Smooth muscle cell (in vitro differentiated cells): ENCODE results near the gene PPP2R5C. TPM values are rescaled to one million over a fixed set of nuclear protein-coding genes. Genes with fewer than 3 reads are reported as not detected.
A peak's percentile ranks its signal among the peaks of the same experiment; 100 is the strongest.
"Not testable (repeated sequence)": the region's sequence is repeated elsewhere in the genome, so short reads cannot be mapped to it uniquely, and the experiment has no call there.

ENCODE experiments used
- DNase-seq: peaks from one replicate; lab custom pipeline; 2025; ENCODE audit not compliant: unreplicated experiment; lab: John Stamatoyannopoulos, UW
- H2AFZ ChIP-seq: fragments of 200-600 bp; sonication (generic); 2 replicates; pipeline ENCODE4 v1.6.0; 2016; ENCODE audit warnings: antibody characterized with exemption, low read depth, mild to moderate bottlenecking
- H3F3A ChIP-seq: fragments of 200-600 bp; sonication (generic); 2 replicates; pipeline ENCODE4 v1.6.0; 2017; ENCODE audit warnings: antibody characterized with exemption, low read depth
- H3K27ac ChIP-seq: fragments of 200-600 bp; sonication (generic); 2 replicates; pipeline ENCODE4 v1.5.1; 2016; ENCODE audit warnings: low read depth, mild to moderate bottlenecking
- H3K27me3 ChIP-seq: fragments of 200-600 bp; sonication (generic); 2 replicates; pipeline ENCODE4 v1.6.1; 2016; ENCODE audit warnings: low read depth, mild to moderate bottlenecking
- H3K36me3 ChIP-seq: fragments of 200-600 bp; sonication (generic); 2 replicates; pipeline ENCODE4 v1.5.1; 2016; ENCODE audit warnings: low read depth
- H3K4me1 ChIP-seq: fragments of 200-600 bp; sonication (generic); 2 replicates; pipeline ENCODE4 v1.5.1; 2016; ENCODE audit warnings: low read depth
- H3K4me2 ChIP-seq: fragments of 200-600 bp; sonication (generic); 2 replicates; pipeline ENCODE4 v1.6.0; 2016; ENCODE audit warnings: mild to moderate bottlenecking
- H3K4me3 ChIP-seq: fragments of 200-600 bp; sonication (generic); 2 replicates; pipeline ENCODE4 v1.5.1; 2016; ENCODE audit warnings: mild to moderate bottlenecking
- H3K79me2 ChIP-seq: fragments of 200-600 bp; sonication (generic); 2 replicates; pipeline ENCODE4 v1.6.0; 2016; ENCODE audit warnings: low read depth, mild to moderate bottlenecking
- H3K9ac ChIP-seq: fragments of 200-600 bp; sonication (generic); 2 replicates; pipeline ENCODE4 v1.6.0; 2016; ENCODE audit warnings: low read depth
- H3K9me3 ChIP-seq: fragments of 200-600 bp; sonication (generic); replicated peaks from 2 replicates; pipeline ENCODE4 v1.5.1; 2016; ENCODE audit warnings: low read depth
- H4K20me1 ChIP-seq: fragments of 200-600 bp; sonication (generic); 2 replicates; pipeline ENCODE4 v1.6.0; 2016; ENCODE audit warnings: low read depth
- WGBS: methylation state at CpG from one replicate; pipeline ENCODE4 v1.1.7; 2016; ENCODE audit warnings: low lambda C conversion rate; 5-methylcytosine and 5-hydroxymethylcytosine counted together
- polyA plus RNA-seq: library from polyadenylated mRNA; unstranded; fragments of >200 nt; fragmentation: Nextera tagmentation; extraction: Ambion mirVana; gene quantifications from 2 replicates; pipeline ENCODE4 v1.2.1, GENCODE V29; 2016
- total RNA-seq: library from RNA; depleted of rRNA; stranded (reverse); fragments of >200 nt; gene quantifications from 2 replicates; pipeline ENCODE4 v1.2.3, GENCODE V29; 2014
- TF ChIP-seq, protein P1 (sequence below): fragments of 200-600 bp; sonication (generic); IDR thresholded peaks from 2 replicates; pipeline ENCODE4 v1.5.1; 2017; ENCODE audit warnings: borderline replicate concordance, mild to moderate bottlenecking, antibody characterized with exemption; ENCODE audit not compliant: insufficient read depth, poor library complexity, severe bottlenecking

PPP2R5C gene
- total and polyA plus RNA-seq, 2 experiments from 2014 or later, result 63.6 to 92.7 TPM

GRCh38 chr14:101728367-101728742, 33.2 kb upstream of the PPP2R5C start:
- Histone ChIP-seq H3K27me3 (no peaks in the 10 kb centered on the region), H4K20me1 (no peaks in the 10 kb centered on the region), H3K9ac (no peak overlapping the region), H3K27ac (no peak overlapping the region), H3K36me3 (no peaks in the 10 kb centered on the region), H3K4me3 (no peak overlapping the region), H3K79me2 (no peaks in the 10 kb centered on the region), H3K9me3 (no peaks in the 10 kb centered on the region), H3F3A (peaks cover 4% of the 10 kb centered on the region), H3K4me2 (no peak overlapping the region), H3K4me1 (peaks cover 8% of the 10 kb centered on the region), H2AFZ (no peak overlapping the region)
- TF ChIP-seq, protein P1, sequence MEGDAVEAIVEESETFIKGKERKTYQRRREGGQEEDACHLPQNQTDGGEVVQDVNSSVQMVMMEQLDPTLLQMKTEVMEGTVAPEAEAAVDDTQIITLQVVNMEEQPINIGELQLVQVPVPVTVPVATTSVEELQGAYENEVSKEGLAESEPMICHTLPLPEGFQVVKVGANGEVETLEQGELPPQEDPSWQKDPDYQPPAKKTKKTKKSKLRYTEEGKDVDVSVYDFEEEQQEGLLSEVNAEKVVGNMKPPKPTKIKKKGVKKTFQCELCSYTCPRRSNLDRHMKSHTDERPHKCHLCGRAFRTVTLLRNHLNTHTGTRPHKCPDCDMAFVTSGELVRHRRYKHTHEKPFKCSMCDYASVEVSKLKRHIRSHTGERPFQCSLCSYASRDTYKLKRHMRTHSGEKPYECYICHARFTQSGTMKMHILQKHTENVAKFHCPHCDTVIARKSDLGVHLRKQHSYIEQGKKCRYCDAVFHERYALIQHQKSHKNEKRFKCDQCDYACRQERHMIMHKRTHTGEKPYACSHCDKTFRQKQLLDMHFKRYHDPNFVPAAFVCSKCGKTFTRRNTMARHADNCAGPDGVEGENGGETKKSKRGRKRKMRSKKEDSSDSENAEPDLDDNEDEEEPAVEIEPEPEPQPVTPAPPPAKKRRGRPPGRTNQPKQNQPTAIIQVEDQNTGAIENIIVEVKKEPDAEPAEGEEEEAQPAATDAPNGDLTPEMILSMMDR, result no peak
- WGBS, result 93% methylated on average over 10 of the region's 10 CpGs
- no peak for DNase-seq

GRCh38 chr14:101729382-101729781, 32.1 kb upstream of the PPP2R5C start:
- Histone ChIP-seq H3K36me3 (no peaks in the 10 kb centered on the region), H3K79me2 (no peaks in the 10 kb centered on the region), H3K27me3 (no peaks in the 10 kb centered on the region), H3K9ac (no peak overlapping the region), H3K4me2 (no peak overlapping the region), H4K20me1 (no peaks in the 10 kb centered on the region), H3K4me1 (peaks cover 8% of the 10 kb centered on the region), H3K27ac (no peak overlapping the region), H2AFZ (no peak overlapping the region), H3F3A (peaks cover 4% of the 10 kb centered on the region), H3K4me3 (no peak overlapping the region), H3K9me3 (no peaks in the 10 kb centered on the region)
- TF ChIP-seq, protein P1, result no peak
- no peak for DNase-seq
- WGBS, result 97% methylated on average over 6 of the region's 6 CpGs

DNA sequence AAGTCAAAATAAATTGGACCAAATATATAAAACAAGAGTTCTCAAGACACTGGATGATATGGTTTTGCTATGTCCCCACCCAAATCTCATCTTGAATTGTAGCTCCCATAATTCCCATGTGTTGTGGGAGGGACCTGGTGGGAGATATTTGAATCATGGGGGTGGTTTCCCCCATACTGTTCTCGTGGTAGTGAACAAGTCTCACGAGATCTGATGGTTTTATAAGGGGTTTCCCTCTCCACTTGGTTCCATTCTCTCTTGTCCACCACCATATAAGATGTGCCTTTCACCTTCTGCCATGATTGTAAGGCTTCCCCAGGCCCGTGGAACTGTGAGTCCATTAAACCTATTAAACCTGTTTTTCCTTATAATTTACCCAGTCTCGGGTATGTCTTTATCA, 31.4 kb upstream of the PPP2R5C start:
- 86% methylated on average over 4 of the region's 4 CpGs for WGBS
- H3K9ac ChIP-seq, H3K4me1 ChIP-seq, H3K4me2 ChIP-seq, H3K27me3 ChIP-seq, DNase-seq, H3K36me3 ChIP-seq, H2AFZ ChIP-seq, H3K9me3 ChIP-seq, H3F3A ChIP-seq, H3K79me2 ChIP-seq, H3K27ac ChIP-seq, H3K4me3 ChIP-seq, H4K20me1 ChIP-seq: not testable (repeated sequence)

GRCh38 chr14:101730626-101731186, 30.8 kb upstream of the PPP2R5C start:
- H4K20me1 ChIP-seq, result no peaks in the 10 kb centered on the region
- peak overlapping the region; percentile 14 for H3K4me2 ChIP-seq
- H3F3A ChIP-seq, result no peaks in the 10 kb centered on the region
- H3K36me3 ChIP-seq, result no peaks in the 10 kb centered on the region
- DNase-seq, result no peak
- H3K27ac ChIP-seq, result peak overlapping the region; percentile 46
- no peak overlapping the region for H2AFZ ChIP-seq
- H3K9me3 ChIP-seq, result no peaks in the 10 kb centered on the region
- 71% methylated on average over 3 of the region's 3 CpGs for WGBS
- H3K9ac ChIP-seq, result no peak overlapping the region
- H3K4me3 ChIP-seq, result no peak overlapping the region
- TF ChIP-seq, protein P1, result no peak
- peaks cover 8% of the 10 kb centered on the region for H3K4me1 ChIP-seq
- no peaks in the 10 kb centered on the region for H3K79me2 ChIP-seq
- no peaks in the 10 kb centered on the region for H3K27me3 ChIP-seq
